ENCODE data around the gene HAS3.

HAS3 gene

DNA sequence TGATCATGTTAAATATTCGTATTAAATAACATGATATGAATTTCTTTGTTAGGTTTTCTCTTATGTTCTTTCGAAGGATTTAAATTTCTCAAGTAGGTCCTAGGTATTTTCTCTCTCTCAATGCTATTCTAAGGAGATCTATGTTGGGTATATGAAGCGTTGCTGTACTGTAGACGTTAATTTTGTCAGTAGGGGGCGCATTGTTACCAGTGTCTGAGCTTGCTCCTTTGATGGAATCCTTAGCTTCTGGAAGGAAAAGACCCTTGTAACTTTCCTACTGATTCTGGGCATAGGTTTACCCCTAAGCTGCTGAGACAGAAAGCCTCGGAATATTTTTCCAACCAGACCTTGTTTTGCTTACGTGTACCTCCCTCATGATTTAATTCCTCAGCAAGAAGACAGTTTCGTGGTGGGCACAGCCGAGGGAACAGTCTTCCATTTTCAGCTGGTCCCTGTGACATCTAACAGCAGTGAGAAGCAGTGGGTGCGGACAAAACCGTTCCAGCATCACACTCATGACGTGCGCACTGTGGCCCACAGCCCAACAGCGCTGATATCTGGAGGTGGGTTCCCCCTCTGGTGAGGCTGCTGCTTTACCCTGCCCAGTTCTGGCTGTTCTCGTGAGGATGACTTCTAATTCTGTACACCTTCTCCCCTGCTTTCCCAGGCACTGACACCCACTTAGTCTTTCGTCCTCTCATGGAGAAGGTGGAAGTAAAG is 44.9 kb downstream of the HAS3 start:
- DNase-seq (ENCODE audit: low spot score): peak; percentile 60

GRCh38 chr16:69157196-69157595 is 51.7 kb downstream of the HAS3 start:
- no peak for DNase-seq (ENCODE audit: low spot score)

- no peak for DNase-seq (ENCODE audit: low spot score)
Observed at GRCh38 chr16:69160192-69160591, 54.7 kb downstream of the HAS3 start.

DNA sequence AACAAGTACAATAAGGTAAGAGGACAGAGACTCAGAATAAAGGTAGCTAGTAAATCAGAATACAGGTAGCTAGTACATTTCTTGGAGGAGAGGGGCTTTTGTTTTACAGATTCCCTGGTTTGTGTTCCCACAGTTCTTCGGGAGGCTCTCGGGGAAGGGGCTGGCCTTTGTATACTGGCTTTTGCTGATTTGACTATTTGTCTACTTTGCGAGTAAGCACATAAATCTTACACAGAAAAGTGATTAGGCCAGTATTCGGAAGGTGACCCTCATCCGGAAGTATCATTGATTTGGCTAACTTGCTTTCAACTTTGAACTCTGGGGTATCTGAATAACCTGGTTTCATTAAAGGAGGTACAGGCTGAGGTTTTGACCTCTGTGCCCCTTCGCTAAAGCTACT is 60.1 kb downstream of the HAS3 start:
- DNase-seq (ENCODE audit: low spot score): no peak

GRCh38 chr16:69166221-69166833 is 60.9 kb downstream of the HAS3 start:
- DNase-seq (ENCODE audit: low spot score): peak; percentile 26

- DNase-seq (ENCODE audit: low spot score): no peak
Observed at GRCh38 chr16:69166946-69167930, 61.8 kb downstream of the HAS3 start.

Data from hepatic stellate cell (primary cell).